ENCODE results near the gene NAXE. TPM values are rescaled to one million over a fixed set of nuclear protein-coding genes. Genes with fewer than 3 reads are reported as not detected.
"Not testable (repeated sequence)": the region's sequence is repeated elsewhere in the genome, so short reads cannot be mapped to it uniquely, and the experiment has no call there.

Gene NAXE
- total RNA-seq, 1 donor from 2014 or later: 95.1 TPM

- peak; percentile 90 for DNase-seq
Observed at GRCh38 chr1:156571261-156571852, 20.2 kb upstream of the NAXE start.

- peak; percentile 89 for DNase-seq
Observed at GRCh38 chr1:156571919-156572662, 19.5 kb upstream of the NAXE start, which contains the start of gene IQGAP3. IQGAP3 (minus strand) TSS chr1:156572565; CDS start chr1:156572529, 36 bp downstream.

- no peak for DNase-seq
Observed at GRCh38 chr1:156572663-156573018, 18.9 kb upstream of the NAXE start.

- no peak for DNase-seq
Observed at GRCh38 chr1:156574039-156574633, 17.4 kb upstream of the NAXE start.

- no peak for DNase-seq
Observed at GRCh38 chr1:156577550-156577949, 14.0 kb upstream of the NAXE start.

GRCh38 chr1:156578055-156578454, 13.5 kb upstream of the NAXE start:
- no peak for DNase-seq

GRCh38 chr1:156579472-156579871, 12.1 kb upstream of the NAXE start, which contains the start of gene TTC24:
TTC24 (plus strand) TSS chr1:156579723; CDS start chr1:156581365, 1,642 bp downstream.
- DNase-seq: no peak

GRCh38 chr1:156581661-156582387, 9.8 kb upstream of the NAXE start:
- no peak for DNase-seq

GRCh38 chr1:156582388-156583017, 9.1 kb upstream of the NAXE start:
- DNase-seq: no peak

GRCh38 chr1:156583821-156584622, 7.6 kb upstream of the NAXE start:
- DNase-seq: peak; percentile 95

- no peak for DNase-seq
Observed at GRCh38 chr1:156584813-156585212, 6.8 kb upstream of the NAXE start.

- no peak for DNase-seq
Observed at GRCh38 chr1:156586323-156586722, 5.3 kb upstream of the NAXE start.

- DNase-seq: no peak
Observed at GRCh38 chr1:156586892-156587477, 4.6 kb upstream of the NAXE start.

GRCh38 chr1:156587927-156588326, 3.6 kb upstream of the NAXE start:
- not testable (repeated sequence) for DNase-seq

- peak; percentile 47 for DNase-seq
Observed at GRCh38 chr1:156589546-156589945, 2.0 kb upstream of the NAXE start.

- no peak for DNase-seq
Observed at GRCh38 chr1:156590326-156591180, 1.0 kb upstream of the NAXE start.

- no peak for DNase-seq
Observed at GRCh38 chr1:156591181-156591431, 470 bp upstream of the NAXE start.

- DNase-seq: no peak
Observed at GRCh38 chr1:156592158-156592909, 758 bp downstream of the NAXE start.

- DNase-seq: peak; percentile 77
Observed at GRCh38 chr1:156592910-156593660, 1.5 kb downstream of the NAXE start.

Measured in dermis blood vessel endothelial cell (primary cell).